Forelimb muscle (tissue), 1 donor: ENCODE data around the gene LGR6. TPM values are rescaled to one million over a fixed set of nuclear protein-coding genes. Genes with fewer than 3 reads are reported as not detected.
"Not testable (repeated sequence)": the region's sequence is repeated elsewhere in the genome, so short reads cannot be mapped to it uniquely, and the experiment has no call there.

Experiments
- DNase-seq: peaks from one replicate; pipeline ENCODE4 v3.0.0-alpha.2; 2013; ENCODE audit warnings: low read depth
- polyA plus RNA-seq: library from polyadenylated mRNA; unstranded; fragments of 120-200 nt; gene quantifications from one replicate; pipeline ENCODE4 v1.2.1, GENCODE V29; 2013; ENCODE audit not compliant: insufficient read length

The LGR6 gene
- polyA plus RNA-seq, 1 donor = 0.65 TPM

DNA sequence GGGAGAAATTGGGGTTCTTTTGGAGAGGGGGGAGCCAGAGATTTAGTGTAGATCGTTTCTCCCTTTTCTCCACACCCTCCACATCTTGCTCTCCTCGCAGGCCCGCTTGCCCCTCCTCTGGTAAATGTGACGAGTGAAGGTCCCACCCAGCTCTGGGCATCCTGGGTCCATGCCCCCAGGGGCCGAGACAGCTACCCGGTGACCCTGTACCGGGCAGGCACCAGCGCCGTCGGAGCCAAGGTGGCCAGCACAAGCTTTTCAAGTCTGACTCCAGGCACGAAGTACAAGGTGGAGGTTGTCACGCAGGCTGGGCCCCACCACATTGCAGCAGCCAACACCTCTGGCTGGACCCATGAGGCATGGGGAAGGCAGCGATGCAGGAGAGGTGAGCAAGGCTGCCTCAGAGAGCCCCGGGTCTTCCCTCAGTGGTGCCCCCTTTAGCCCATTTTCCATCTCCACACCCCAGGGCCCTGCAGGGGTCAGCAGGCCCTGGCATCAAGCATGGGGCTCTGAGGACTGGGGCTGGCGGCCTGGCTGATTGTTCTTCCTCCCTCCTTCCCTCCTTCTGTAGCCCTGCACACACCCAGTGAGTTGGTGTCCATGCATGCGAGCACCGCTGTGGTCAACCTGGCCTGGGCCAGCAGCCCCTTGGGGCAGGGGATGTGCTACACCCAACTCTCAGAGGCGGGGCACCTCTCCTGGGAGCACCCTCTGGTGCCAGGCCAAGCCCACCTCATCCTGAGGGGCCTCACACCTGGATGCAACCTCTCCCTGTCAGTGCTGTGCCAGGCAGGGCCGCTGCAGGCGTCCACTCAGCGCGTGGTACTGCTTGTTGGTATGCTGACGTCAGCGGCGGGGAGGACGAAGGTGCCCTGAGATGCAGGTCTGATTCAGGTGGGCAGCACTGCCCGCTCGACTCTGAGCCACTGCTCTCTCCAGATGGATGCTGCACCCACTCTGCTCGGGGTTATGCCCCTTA lies 16.4 kb upstream of the LGR6 start:
- no peak for DNase-seq

DNA sequence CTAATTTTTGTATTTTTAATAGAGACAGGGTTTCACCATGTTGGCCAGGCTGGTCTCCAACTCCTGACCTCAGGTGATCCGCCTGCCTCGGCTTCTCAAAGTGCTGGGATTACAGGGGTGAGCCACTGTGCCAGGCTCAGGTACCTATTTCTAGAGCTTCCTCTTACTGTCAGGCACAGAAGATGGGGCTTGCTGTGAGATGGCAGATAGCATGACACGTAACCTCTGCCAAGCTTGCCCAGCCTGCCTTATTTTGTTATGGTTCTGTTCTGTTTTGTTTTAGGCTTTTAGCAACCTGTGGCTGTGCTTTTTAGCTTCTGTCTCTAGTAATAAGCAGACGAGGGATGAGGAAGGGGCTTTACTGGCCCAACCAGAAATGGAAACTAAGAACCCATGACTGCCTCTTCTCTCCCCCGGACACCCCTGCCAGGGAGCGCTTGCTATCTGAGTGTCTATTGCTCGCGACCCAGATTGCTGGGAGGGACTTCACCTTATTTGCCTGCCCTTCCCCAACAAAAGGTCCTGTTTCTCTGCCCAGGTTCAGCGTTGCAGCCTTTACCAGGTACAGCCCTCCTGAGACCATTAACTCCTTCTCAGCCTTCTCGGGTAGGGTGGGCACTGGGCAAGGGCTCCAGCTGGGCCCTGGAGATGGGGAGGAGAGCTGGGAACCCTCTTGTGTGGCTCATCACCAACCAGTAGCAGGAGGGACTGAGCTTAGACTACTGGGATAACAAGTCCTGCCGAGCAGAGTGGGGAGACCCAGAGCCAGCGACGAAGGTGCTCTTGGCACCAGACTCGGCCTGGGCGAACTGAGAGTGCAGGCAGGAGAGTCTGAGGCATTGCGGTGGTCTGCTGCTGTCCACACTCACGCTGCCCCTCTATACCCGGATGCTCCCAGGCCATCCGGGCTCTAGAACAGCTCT lies 13.5 kb upstream of the LGR6 start:
- no peak for DNase-seq

DNA sequence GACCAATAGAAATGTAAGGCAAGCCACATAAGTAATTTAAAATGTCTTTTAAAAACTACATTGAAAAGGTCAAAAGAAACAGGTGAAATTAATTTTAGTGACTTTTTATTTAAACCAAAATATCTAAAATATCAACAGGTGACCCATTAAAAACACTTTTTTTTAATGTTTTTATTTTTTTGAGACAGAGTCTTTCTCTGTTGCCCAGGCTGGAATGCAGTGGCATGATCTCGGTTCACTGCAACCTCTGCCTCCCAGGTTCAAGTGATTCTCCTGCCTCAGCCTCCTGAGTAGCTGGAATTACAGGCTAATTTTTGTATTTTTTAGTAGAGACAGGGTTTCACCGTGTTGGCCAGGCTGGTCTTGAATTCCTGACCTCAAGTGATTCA lies 12.9 kb upstream of the LGR6 start:
- DNase-seq = not testable (repeated sequence)

DNA sequence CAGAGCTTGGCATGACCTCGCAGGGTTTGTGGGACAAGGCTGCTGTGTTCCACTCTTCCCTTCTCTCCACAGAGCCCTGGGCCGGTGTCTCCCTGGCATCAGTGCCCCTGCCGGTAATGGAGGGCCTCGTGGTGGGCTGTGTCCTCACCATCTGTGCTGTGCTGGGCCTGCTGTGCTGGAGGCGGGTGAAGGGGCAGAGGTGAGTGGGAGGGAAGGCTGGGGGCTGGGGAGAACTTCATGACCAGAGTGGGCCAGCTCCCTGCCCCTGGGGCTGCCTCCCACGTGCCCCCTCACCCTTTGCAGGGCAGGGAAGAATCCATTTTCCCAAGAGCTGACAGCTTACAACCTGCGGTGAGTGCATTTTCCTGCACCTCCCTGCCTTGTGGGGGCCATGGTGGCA lies 12.0 kb upstream of the LGR6 start:
- DNase-seq = no peak

DNA sequence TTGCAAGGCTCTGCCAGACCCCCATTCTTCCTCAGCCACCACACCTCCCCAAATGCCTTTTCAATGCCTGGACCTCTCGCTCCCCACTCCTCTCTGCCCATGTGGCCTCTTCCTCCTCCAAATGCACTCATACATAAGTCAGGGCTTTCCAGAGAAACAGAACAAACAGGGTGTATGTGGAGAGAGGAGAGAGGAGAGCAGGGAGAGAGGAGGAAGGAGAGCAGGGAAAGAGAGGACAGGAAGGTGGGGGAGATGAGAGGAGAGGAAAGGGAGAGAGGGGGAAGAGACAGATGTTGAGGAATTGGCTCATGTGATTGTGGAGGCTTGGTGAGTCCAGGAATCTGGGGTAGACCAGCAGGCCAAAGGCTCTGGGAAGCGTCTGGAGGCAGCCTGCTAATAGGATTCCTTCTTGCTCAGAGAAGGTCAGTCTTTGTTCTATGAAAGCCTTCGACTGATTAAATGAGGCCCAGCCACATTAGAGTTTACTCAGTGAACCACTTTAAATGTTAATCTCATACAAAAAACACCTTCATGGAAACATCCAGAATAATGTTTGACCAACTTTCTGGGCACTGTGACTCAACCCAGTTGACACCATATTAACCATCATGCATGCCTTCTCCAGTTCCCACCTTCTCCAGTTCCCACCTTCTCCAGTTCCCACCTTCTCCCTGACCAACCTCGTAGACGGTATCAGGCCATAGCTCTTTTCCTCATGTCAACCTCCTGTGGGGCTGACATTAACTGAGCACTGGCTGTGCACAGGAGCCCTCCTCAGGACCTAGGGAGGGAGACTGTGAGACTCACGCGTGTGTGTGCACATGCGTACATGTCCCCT lies 11.3 kb upstream of the LGR6 start:
- no peak for DNase-seq

DNA sequence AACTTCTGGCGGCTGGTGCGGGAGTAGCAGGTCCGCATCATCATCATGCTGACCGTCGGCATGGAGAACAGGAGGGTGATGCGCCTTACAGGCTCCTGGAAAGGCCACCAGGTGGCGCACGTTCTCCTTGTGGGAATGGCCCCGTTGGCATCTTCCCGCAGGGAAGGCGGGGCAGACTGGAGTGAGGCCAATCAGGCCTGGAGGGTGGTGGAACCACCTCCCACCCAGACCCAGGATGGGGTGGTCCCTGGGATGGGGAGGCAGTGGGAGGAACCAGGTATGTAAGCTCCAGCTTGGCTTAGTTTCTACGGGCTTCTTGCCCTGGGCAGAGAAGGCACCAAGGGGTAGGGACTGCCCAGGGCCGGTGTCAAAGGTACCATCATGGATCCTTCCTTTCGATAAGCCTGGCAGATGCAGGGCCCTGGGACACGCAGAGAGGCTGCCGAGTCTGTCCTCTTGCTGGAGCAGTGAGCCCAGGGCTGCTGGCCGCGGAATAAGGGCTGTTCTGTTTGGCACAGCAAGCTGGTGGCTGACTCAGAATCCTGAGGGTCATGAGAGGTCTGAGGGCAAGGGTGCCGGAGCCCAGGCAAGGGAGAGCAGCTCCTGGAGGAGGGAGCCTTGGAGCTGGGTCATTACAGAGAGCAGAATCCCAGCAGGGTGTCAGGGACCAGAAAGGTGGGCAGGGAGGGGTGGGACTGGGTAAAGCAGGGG lies 8.7 kb upstream of the LGR6 start:
- no peak for DNase-seq

DNA sequence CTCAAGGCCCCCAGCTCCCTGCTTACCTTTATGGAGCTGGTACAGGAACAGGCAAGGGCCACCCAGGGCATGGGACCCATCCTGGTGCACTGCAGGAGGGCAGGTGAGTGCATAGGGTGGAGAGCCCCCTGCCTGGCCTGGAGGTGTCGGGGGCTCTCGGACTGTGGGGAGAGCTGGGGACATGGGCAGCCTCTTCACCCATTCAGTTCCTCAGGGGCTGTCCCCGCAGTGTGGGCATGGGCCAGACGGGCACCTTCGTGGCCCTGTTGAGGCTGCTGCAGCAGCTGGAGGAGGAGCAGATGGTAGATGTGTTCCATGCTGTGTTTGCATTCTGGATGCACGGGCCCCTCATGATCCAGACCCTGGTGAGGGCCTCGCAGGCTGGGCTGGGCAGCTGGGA lies 7.3 kb upstream of the LGR6 start:
- no peak for DNase-seq

DNA sequence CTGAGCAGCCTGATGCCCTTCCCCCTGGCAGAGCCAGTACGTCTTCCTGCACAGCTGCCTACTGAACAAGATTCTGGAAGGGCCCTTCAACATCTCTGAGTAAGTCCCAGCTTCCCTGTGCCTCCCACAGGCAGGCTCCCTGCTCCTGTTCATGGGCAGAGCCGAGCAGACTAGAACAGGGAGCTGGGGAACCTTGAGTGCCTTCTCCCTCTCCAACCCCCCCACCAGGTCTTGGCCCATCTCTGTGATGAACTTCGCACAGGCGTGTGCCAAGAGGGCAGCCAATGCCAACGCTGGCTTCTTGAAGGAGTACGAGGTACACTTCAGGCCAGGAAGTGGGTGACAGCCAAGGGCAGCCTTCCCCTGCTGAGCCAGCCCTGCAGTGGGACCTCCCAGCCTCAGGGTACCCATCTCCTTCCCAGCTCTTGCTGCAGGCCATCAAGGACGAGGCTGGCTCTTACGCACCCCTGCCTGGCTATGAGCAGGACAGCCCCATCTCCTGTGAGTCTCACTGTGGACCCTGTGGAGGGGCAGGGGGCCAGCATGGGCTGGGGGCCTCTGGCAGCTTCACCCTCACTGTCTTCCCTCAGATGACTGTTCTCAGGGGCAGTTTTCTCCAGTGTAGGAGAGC lies 6.4 kb upstream of the LGR6 start:
- DNase-seq = no peak

DNA sequence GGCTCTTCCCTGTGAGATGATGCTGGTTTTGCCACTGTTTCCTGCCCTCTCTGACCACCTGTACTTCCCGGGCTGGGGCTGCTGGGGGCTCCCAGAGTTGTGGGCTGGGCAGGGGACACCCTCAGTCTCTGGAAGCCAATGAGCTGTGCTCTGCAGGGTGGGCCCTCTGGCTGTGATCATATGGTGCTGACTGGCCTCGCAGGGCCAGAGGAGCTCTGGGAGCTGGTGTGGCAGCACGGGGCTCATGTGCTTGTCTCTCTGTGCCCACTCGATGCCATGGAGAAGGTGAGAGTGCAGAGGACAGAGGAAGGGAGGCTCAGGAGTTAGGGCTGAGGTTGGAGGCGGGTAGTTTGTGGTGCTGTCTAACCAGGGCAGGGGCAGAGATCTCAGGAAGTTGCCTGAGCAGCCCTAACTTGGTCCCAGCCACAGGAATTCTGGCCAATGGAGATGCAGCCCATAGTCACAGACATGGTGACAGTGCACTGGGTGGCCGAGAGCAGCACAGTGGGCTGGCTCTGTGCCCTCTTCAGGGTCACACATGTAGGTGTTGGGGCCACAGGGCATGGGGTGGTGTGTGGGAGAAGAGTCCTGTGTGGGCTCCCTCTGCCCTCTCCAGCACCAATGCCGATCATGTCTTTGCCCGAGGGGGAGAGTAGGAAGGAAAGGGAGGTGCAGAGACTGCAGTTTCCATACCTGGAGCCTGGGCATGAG lies 5.7 kb upstream of the LGR6 start:
- no peak for DNase-seq

DNA sequence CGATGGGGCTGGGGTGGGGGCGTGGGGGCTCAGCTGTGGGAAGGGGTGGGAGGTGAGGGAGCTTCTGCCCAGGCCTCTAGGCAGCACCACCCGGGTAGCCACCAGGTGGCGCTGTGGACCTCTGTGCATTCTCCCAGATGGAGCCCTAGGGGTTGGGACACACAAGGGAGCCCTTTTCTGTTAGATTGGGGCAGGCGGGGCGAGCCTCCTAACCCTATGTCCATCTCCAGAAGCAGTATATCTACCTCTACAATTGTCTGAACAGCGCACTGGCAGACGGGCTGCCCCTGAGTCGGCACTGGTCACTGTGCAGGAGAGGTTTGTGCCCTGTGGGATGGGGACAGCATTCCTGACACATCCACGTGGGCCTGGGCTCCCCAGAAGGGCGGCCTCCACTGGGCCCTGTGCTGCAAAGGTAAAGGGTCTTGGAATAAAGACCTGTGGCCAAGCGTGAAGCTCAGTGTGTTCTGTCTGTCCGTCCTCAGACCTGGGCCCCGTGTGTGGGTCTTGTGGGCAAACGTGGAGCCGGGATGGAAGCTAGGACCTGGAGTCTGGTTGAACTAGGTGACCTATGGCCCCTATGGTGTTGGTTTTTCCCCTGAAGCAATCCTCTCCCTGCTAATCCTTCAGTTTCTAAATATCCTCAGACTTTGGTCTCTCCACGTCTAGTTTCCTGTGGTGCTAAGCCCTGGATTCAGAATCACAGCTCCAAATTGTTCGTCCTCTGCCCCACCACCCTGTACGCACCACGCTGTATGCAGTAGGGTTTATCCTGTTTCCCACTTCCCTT lies 4.4 kb upstream of the LGR6 start:
- DNase-seq = no peak

DNA sequence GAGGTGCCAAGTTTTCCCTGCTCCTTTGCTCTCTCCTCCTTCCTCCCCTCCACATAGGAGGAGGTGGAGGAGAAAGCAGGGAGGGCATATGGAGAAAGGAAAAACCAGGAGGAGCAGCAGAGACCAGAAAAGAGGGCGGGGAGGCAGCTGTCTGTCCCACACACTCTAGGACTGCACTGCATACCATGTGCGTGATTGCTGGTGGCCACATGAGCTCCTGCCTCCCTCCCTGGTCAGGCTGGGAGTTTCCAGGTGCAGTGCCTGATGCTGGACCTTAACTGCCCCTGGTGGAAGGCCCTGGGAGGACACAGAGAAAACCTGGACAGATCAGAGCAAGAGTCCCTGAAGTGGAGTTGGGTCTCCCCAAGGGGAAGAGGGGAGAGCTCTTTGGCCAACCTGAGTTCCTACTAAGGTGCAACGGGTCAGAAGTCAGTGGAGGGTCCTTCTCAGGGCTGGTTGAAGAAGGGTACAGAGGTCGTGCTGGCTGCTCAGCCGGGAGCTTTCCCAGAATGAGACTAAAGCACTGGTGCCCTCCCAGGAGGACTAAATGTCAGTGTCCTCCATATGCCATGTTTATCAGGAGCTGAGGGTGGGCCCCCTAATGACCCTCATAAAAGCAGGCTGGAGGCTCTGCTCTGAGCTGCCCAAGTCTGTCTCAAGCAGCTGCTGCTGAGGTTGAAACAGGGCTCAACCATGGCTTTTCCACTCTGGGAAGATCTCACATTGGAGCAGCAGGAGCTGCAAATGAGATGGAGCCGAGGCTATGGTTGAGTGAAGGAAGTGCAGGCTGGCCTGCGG lies 3.5 kb upstream of the LGR6 start:
- DNase-seq = no peak

DNA sequence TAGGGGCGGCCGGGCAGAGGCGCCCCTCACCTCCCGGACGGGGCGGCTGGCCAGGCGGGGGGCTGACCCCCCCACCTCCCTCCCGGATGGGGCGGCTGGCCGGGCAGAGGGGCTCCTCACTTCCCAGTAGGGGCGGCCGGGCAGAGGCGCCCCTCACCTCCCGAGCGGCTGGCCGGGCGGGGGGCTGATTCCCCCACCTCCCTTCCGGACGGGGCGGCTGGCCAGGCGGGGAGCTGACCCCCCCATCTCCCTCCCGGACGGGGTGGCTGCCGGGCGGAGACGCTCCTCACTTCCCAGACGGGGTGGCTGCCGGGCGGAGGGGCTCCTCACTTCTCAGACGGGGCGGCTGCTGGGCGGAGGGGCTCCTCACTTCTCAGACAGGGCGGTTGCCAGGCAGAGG lies 2.2 kb upstream of the LGR6 start:
- DNase-seq = not testable (repeated sequence)

DNA sequence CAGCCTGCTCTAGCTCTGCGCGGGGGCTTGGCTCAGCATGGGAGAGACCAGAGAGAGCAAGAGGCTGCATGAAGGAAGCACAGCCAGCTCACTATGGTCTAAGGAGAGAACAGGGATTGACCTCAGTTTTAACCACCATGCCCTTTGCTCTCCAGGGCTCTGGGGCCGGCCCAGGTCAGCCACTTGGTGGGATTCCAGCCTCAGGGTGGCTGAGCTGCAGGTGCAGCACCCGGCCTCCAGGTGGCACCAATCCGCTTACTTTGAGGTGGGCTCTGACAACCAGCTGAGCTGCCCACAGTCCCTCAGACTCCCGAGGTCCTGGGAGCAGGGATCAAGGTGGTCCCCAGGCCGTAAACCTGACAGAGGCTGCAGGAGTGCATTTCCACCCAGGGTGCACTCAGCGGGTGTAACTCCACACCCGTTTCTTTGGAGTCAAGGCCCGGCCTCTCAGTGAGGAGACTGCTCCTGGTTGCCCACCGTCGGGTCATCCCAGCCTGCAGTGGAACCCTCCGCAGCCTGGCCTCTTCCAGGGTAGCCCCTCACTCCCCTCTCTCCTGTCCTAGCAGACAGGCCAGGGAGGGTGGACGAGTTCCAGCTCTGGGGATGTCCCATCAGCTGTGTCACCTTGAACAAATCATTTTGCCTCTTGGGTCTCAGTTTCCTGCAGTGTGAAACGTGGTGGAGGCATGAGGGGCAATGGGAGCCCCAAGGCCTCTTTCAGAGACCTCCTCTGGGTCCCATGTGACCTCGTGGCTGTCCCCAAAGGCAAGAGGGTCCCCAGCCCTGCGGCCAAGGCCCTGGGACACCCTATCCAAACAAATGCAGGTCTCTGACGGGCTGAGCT lies 607 bp upstream of the LGR6 start:
- peak; percentile 11 for DNase-seq

DNA sequence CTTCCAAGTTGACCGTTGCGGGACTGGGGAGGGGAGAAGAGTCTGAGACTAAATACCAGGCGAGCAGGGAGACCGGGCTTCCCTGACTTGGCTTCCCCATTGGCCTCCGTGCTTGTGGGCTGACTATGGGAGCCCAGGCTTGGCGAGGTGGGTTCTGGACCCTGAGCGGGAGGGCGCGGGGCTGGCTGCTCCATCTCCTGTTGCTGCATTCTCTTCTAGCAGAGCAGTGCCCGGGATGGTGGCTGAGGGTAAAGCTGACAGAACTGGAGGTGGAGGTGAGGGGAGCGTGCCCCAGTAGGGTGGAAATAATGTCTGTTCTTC lies 689 bp downstream of the LGR6 start:
- DNase-seq = no peak

DNA sequence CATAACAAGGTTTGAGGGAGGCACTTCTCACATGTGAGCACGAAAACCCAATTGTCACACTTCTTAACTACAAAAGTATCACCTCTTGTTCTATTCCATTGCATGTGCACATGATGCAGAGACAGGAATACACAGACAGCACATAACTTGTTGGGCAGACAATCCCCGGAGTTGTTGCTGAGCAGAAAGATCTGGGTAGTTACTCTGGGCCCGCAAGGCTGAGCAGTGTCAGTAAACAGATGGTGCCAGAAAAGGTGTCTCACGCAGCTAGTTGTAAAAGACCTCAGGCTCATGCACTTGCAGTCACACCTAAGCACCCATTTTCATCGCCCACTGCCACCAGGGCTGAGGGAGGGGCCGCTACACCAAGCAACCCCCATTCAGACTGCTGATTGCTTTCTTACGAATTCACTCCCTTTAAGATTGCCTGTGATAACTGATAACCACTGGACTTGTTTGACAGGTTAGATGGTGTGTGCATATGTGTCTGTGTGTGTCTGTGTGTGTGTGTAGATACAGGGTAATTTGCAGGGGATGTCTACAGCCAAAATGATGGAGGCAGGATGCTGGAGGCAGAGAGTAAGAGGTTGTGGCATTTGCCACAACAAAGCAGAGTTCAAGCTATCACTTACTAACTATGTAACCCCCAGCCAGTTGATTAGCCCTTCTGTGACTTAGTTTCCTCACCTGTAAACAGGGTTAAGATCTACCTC lies 4.2 kb downstream of the LGR6 start:
- no peak for DNase-seq

DNA sequence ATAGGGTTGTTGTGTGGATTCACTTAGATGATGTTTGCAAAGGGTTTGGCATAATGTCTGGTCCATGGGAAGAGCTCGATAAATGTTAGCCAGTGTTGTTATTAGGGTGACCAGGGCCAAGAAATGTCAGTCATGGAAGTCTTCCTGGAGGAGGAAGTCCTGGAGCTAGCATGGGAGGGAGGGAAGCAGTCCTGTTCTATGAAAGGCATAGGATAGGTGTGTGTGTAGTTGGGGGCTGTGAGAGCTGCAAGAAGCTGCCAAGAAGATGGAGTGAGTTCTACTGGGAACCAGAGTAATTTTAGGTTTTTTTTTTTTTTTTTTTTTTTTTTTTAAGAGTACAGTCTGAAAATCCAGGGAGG lies 4.7 kb downstream of the LGR6 start:
- DNase-seq = no peak
